ENCODE measurements around the gene ACSM5.
A peak's percentile ranks its signal among the peaks of the same experiment; 100 is the strongest.

ACSM5 gene

DNA sequence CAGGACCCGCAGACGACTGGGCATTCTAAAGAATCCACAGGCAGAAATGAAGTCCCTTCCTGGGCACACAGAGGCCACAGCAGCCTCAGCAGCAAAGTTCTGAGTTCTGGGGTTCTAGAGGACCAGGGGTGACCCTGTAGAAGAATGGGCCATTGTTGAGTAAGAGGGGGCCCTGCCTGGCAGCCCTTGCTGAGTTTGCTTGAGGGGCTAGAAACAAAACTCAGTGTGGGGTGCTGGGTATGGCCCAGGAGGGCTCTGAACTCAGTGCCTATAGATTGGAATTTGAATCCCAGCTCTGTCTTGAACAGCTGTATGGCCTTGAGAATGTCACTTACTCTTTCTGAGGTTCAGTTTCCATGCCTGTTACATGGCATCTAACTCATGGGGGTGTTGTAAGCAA lies 4.7 kb upstream of the ACSM5 start, which contains the start of gene PDILT:
Gene PDILT, minus strand, starts transcription at position 101 of the 400 bp plus-strand sequence. CDS start 5,437 bp downstream, outside the sequence.
- Histone ChIP-seq H3K4me3 (replicated peaks; ENCODE audit: insufficient read depth, low read length) (no peak within 1 kb of the TSS), H3K27me3 (ENCODE audit: insufficient read depth, poor library complexity, severe bottlenecking) (no peaks in the 10 kb centered on the region), H3K27ac (replicated peaks) (no peak within 1 kb of the TSS)
- TF ChIP-seq SPI1 (IDR thresholded peaks at IDR 0.05; ENCODE audit: borderline replicate concordance, low read depth) (no peak), GABPA (IDR thresholded peaks at IDR 0.05; ENCODE audit: low read depth) (no peak), CTCF (IDR thresholded peaks at IDR 0.05; ENCODE audit: insufficient read depth, low read length) (no peak), POLR2AphosphoS5 (IDR thresholded peaks at IDR 0.05; ENCODE audit: low read depth) (no peak)
- TF ChIP-seq, protein P1, sequence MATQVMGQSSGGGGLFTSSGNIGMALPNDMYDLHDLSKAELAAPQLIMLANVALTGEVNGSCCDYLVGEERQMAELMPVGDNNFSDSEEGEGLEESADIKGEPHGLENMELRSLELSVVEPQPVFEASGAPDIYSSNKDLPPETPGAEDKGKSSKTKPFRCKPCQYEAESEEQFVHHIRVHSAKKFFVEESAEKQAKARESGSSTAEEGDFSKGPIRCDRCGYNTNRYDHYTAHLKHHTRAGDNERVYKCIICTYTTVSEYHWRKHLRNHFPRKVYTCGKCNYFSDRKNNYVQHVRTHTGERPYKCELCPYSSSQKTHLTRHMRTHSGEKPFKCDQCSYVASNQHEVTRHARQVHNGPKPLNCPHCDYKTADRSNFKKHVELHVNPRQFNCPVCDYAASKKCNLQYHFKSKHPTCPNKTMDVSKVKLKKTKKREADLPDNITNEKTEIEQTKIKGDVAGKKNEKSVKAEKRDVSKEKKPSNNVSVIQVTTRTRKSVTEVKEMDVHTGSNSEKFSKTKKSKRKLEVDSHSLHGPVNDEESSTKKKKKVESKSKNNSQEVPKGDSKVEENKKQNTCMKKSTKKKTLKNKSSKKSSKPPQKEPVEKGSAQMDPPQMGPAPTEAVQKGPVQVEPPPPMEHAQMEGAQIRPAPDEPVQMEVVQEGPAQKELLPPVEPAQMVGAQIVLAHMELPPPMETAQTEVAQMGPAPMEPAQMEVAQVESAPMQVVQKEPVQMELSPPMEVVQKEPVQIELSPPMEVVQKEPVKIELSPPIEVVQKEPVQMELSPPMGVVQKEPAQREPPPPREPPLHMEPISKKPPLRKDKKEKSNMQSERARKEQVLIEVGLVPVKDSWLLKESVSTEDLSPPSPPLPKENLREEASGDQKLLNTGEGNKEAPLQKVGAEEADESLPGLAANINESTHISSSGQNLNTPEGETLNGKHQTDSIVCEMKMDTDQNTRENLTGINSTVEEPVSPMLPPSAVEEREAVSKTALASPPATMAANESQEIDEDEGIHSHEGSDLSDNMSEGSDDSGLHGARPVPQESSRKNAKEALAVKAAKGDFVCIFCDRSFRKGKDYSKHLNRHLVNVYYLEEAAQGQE (IDR thresholded peaks at IDR 0.05; ENCODE audit: insufficient replicate concordance, low read depth), result no peak
- no peak for DNase-seq (ENCODE audit: low read depth in 1 of 2, low spot score in 1 of 2)

- no peak for TF ChIP-seq CTCF (IDR thresholded peaks at IDR 0.05; ENCODE audit: insufficient read depth, low read length)
- TF ChIP-seq GABPA (IDR thresholded peaks at IDR 0.05; ENCODE audit: low read depth), result no peak
- TF ChIP-seq, protein P1 (IDR thresholded peaks at IDR 0.05; ENCODE audit: insufficient replicate concordance, low read depth), result no peak
- TF ChIP-seq SPI1 (IDR thresholded peaks at IDR 0.05; ENCODE audit: borderline replicate concordance, low read depth), result no peak
- no peak for TF ChIP-seq POLR2AphosphoS5 (IDR thresholded peaks at IDR 0.05; ENCODE audit: low read depth)
- H3K4me3 ChIP-seq (replicated peaks; ENCODE audit: insufficient read depth, low read length), result no peak overlapping the region
- DNase-seq (ENCODE audit: low read depth in 1 of 2, low spot score in 1 of 2), result peak in 1 of 2 experiments; percentile 2
- H3K27ac ChIP-seq (replicated peaks), result no peak overlapping the region
- H3K27me3 ChIP-seq (ENCODE audit: insufficient read depth, poor library complexity, severe bottlenecking), result no peaks in the 10 kb centered on the region
Observed at GRCh38 chr16:20410121-20410723, 888 bp downstream of the ACSM5 start.

GRCh38 chr16:20411055-20411454 lies 1.7 kb downstream of the ACSM5 start:
- no peak for DNase-seq (ENCODE audit: low read depth in 1 of 2, low spot score in 1 of 2)
- Histone ChIP-seq H3K4me3 (replicated peaks; ENCODE audit: insufficient read depth, low read length) (no peak overlapping the region), H3K27ac (replicated peaks) (no peak overlapping the region), H3K27me3 (ENCODE audit: insufficient read depth, poor library complexity, severe bottlenecking) (no peaks in the 10 kb centered on the region)
- no peak for TF ChIP-seq GABPA (IDR thresholded peaks at IDR 0.05; ENCODE audit: low read depth)
- TF ChIP-seq CTCF (IDR thresholded peaks at IDR 0.05; ENCODE audit: insufficient read depth, low read length), result no peak
- TF ChIP-seq POLR2AphosphoS5 (IDR thresholded peaks at IDR 0.05; ENCODE audit: low read depth), result no peak
- TF ChIP-seq SPI1 (IDR thresholded peaks at IDR 0.05; ENCODE audit: borderline replicate concordance, low read depth), result no peak
- TF ChIP-seq, protein P1 (IDR thresholded peaks at IDR 0.05; ENCODE audit: insufficient replicate concordance, low read depth), result no peak
